GM18499 (cell line): Measurements from ENCODE around the gene CYB5R3.

Experiments used
- ATAC-seq: cut with Tn5 transposase; IDR thresholded peaks from one replicate; pipeline ENCODE4 v1.9.1; 2021; ENCODE audit warnings: moderate number of reproducible peaks; ENCODE audit not compliant: insufficient read depth, unreplicated experiment

CYB5R3 gene

GRCh38 chr22:42646569-42647525, 2.3 kb downstream of the CYB5R3 start:
- ATAC-seq, result no peak

GRCh38 chr22:42645938-42646568, 3.1 kb downstream of the CYB5R3 start:
- no peak for ATAC-seq

GRCh38 chr22:42645341-42645937, 3.8 kb downstream of the CYB5R3 start:
- ATAC-seq, result no peak

- ATAC-seq, result no peak
These were observed 4.5 kb downstream of the CYB5R3 start for GRCh38 chr22:42644422-42645340.

GRCh38 chr22:42643634-42644421, 5.4 kb downstream of the CYB5R3 start:
- no peak for ATAC-seq

- no peak for ATAC-seq
These were observed 6.2 kb downstream of the CYB5R3 start for GRCh38 chr22:42642806-42643633.

- no peak for ATAC-seq
These were observed 7.3 kb downstream of the CYB5R3 start for GRCh38 chr22:42641801-42642413.

GRCh38 chr22:42639541-42640241, 9.5 kb downstream of the CYB5R3 start:
- no peak for ATAC-seq

- no peak for ATAC-seq
These were observed 11.6 kb downstream of the CYB5R3 start for GRCh38 chr22:42637555-42637954.

- ATAC-seq, result no peak
These were observed 12.7 kb downstream of the CYB5R3 start for GRCh38 chr22:42636506-42636905.

- ATAC-seq, result no peak
These were observed 13.7 kb downstream of the CYB5R3 start for GRCh38 chr22:42635531-42635930.

GRCh38 chr22:42633013-42633412, 16.2 kb downstream of the CYB5R3 start:
- ATAC-seq, result no peak

- ATAC-seq, result no peak
These were observed 17.1 kb downstream of the CYB5R3 start for GRCh38 chr22:42632096-42632495.

- ATAC-seq, result no peak
These were observed 18.1 kb downstream of the CYB5R3 start for GRCh38 chr22:42630901-42631602.

GRCh38 chr22:42630211-42630610, 19.0 kb downstream of the CYB5R3 start:
- ATAC-seq, result no peak

- no peak for ATAC-seq
These were observed 21.2 kb downstream of the CYB5R3 start for GRCh38 chr22:42627981-42628380.
